HepG2 (cell line): ENCODE results near the gene UCP3. TPM values are rescaled to one million over a fixed set of nuclear protein-coding genes. Genes with fewer than 3 reads are reported as not detected.

Experiments used
- ARNT2 ChIP-seq: sonication (generic); formaldehyde crosslinking; IDR thresholded peaks from 2 replicates; pipeline ENCODE4 v1.8.0; 2022; ENCODE audit warnings: mild to moderate bottlenecking, low read depth, missing genetic modification reagents, moderate library complexity
- BRD4 ChIP-seq: sonication (generic); formaldehyde crosslinking; IDR thresholded peaks from 2 replicates; pipeline ENCODE4 v1.4.0; 2020; ENCODE audit warnings: missing genetic modification reagents
- CEBPG ChIP-seq: IDR thresholded peaks from 2 replicates; pipeline ENCODE4 v1.6.1; 2016
- NFKB2 ChIP-seq: sonication (generic); formaldehyde crosslinking; IDR thresholded peaks from 2 replicates; pipeline ENCODE4 v1.4.0; 2020; ENCODE audit warnings: missing genetic modification reagents, borderline replicate concordance
- PCBP2 ChIP-seq: fragments of 200-400 bp; formaldehyde crosslinking; optimal IDR thresholded peaks from 2 replicates; pipeline ENCODE3; 2018; ENCODE audit warnings: low read length, low read depth; ENCODE audit not compliant: poor library complexity, severe bottlenecking
- POLR2AphosphoS5 ChIP-seq: IDR thresholded peaks from 2 replicates; pipeline ENCODE4 v1.6.1; 2012; ENCODE audit warnings: low read depth, low read length
- XBP1 ChIP-seq: sonication (generic); formaldehyde crosslinking; IDR thresholded peaks from 2 replicates; pipeline ENCODE4 v1.5.0; 2020; ENCODE audit warnings: missing genetic modification reagents
- ZKSCAN8 ChIP-seq: IDR thresholded peaks from 2 replicates; pipeline ENCODE4 v1.6.1; 2016; ENCODE audit warnings: borderline replicate concordance, missing genetic modification reagents, missing compliant biosample characterization
- ZNF12 ChIP-seq: sonication (generic); formaldehyde crosslinking; IDR thresholded peaks from 2 replicates; pipeline ENCODE4 v1.5.0; 2020; ENCODE audit warnings: missing genetic modification reagents
- ZNF44 ChIP-seq: sonication (generic); formaldehyde crosslinking; IDR thresholded peaks from 2 replicates; pipeline ENCODE4 v1.5.1; 2020; ENCODE audit warnings: mild to moderate bottlenecking, missing genetic modification reagents
- ZNF83 ChIP-seq: sonication (generic); formaldehyde crosslinking; IDR thresholded peaks from 2 replicates; pipeline ENCODE4 v1.4.0; 2020; ENCODE audit warnings: missing genetic modification reagents, mild to moderate bottlenecking, borderline replicate concordance
- ZSCAN25 ChIP-seq: sonication (generic); formaldehyde crosslinking; IDR thresholded peaks from 2 replicates; pipeline ENCODE4 v1.8.0; 2022; ENCODE audit warnings: mild to moderate bottlenecking, missing genetic modification reagents
- ZSCAN9 ChIP-seq: IDR thresholded peaks from 2 replicates; pipeline ENCODE4 v1.6.1; 2016; ENCODE audit warnings: borderline replicate concordance
- polyA plus RNA-seq, 8 experiments: library from polyadenylated mRNA; depleted of rRNA in 3 of 8; stranded (reverse) in 7 of 8; unstranded in 1 of 8; fragments of >200 nt; fragmentation: Illumina TruSeq in 4 of 8; extraction: Trizol in 4 of 8; gene quantifications; 2 replicates each; pipeline versions ENCODE4 v1.2.1 to v1.2.3, GENCODE V29; 2011 to 2016; ENCODE audit warnings: low read depth in 4 of 8, missing spikeins in 1 of 8, mixed read lengths in 1 of 8; ENCODE audit not compliant: insufficient read depth in 1 of 8
- total RNA-seq, 5 experiments: library from RNA; depleted of rRNA; stranded (reverse); fragments of >200 nt; fragmentation: Illumina TruSeq; extraction: Trizol; gene quantifications; 2 replicates each; pipeline ENCODE4 v1.2.3, GENCODE V29; 2016; ENCODE audit warnings: low read depth in 1 of 5
- TF ChIP-seq, protein P1 (sequence below): IDR thresholded peaks from 2 replicates; pipeline ENCODE4 v1.6.1; 2016; ENCODE audit warnings: missing genetic modification reagents, missing compliant biosample characterization
- TF ChIP-seq, protein P2 (sequence below): fragments of 450-650 bp; IDR thresholded peaks from 2 replicates; pipeline ENCODE4 v1.6.1; 2017
- TF ChIP-seq, protein P3 (sequence below): sonication (generic); formaldehyde crosslinking; conservative IDR thresholded peaks from 2 replicates; pipeline ENCODE4 v1.4.0; 2020; ENCODE audit warnings: missing genetic modification reagents
- TF ChIP-seq, protein P4 (sequence below): sonication (generic); formaldehyde crosslinking; IDR thresholded peaks from 2 replicates; pipeline ENCODE4 v1.9.0; 2021; ENCODE audit warnings: missing genetic modification reagents, mild to moderate bottlenecking, borderline replicate concordance
- TF ChIP-seq, protein P5 (sequence below): sonication (generic); formaldehyde crosslinking; IDR thresholded peaks from 2 replicates; pipeline ENCODE4 v1.5.0; 2020; ENCODE audit warnings: missing genetic modification reagents, mild to moderate bottlenecking, borderline replicate concordance
- TF ChIP-seq, protein P6 (sequence below): sonication (generic); formaldehyde crosslinking; IDR thresholded peaks from 2 replicates; pipeline ENCODE4 v1.4.0; 2020; ENCODE audit warnings: missing genetic modification reagents

Gene UCP3
- total and polyA plus RNA-seq, 2 of the 13 experiments (the other 11 are each of a cell fraction or from before 2014, with no cell fraction given): 0.37 TPM; not detected in 1

DNA sequence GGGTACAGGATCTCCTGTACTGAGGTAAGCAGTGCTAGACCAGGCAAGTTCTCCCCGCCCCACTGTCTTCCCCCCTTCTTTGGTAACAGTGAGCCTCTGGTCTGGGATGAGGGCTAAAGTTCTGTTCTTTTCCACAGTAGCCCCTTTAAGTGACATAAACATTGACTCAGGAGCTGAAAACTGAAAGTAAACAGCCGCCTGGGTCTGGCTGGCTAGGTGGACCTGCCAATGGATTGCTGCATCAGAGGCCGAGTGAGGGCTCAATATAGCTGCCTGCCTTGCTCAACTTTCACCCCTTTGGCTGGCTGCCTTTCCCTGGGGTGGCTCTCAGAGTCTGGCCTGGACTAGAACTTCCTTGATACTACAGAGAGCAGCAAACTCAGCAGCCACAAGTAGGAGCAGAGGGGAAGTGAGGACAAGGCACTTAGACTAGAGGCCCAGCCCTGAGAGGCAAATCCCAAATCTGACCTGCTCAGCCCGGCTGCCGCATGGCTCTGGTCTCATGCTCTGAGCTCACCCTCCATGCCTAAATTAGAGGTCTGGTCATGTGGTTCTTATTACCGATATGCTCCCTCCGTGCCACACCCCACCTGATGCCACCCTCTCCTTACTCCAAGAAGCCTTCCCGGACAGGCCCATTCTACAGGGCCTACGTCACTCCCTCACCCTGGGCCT, 9.6 kb upstream of the UCP3 start (continued):
- TF ChIP-seq, protein P1, sequence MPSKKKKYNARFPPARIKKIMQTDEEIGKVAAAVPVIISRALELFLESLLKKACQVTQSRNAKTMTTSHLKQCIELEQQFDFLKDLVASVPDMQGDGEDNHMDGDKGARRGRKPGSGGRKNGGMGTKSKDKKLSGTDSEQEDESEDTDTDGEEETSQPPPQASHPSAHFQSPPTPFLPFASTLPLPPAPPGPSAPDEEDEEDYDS (CRISPR knock-in tag): peak; percentile 21; the same call in 1 of the 2 replicates
- TF ChIP-seq ZKSCAN8 (CRISPR knock-in tag) (peak; percentile 32; the same call in 1 of the 2 replicates), POLR2AphosphoS5 (peak; percentile 52), PCBP2 (no peak), ZNF83 (CRISPR knock-in tag) (no peak), BRD4 (CRISPR knock-in tag) (no peak), XBP1 (CRISPR knock-in tag) (no peak), ZSCAN25 (CRISPR knock-in tag) (0 out of 2 replicates have a peak, but pooled peaks have one; percentile 25), ZNF44 (CRISPR knock-in tag) (no peak), CEBPG (peak; percentile 79), NFKB2 (CRISPR knock-in tag) (no peak; the same call in 1 of the 2 replicates), ZNF12 (CRISPR knock-in tag) (no peak), ARNT2 (no peak), ZSCAN9 (CRISPR knock-in tag) (no peak)
- TF ChIP-seq, protein P2, sequence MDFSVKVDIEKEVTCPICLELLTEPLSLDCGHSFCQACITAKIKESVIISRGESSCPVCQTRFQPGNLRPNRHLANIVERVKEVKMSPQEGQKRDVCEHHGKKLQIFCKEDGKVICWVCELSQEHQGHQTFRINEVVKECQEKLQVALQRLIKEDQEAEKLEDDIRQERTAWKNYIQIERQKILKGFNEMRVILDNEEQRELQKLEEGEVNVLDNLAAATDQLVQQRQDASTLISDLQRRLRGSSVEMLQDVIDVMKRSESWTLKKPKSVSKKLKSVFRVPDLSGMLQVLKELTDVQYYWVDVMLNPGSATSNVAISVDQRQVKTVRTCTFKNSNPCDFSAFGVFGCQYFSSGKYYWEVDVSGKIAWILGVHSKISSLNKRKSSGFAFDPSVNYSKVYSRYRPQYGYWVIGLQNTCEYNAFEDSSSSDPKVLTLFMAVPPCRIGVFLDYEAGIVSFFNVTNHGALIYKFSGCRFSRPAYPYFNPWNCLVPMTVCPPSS: no peak
- TF ChIP-seq, protein P3, sequence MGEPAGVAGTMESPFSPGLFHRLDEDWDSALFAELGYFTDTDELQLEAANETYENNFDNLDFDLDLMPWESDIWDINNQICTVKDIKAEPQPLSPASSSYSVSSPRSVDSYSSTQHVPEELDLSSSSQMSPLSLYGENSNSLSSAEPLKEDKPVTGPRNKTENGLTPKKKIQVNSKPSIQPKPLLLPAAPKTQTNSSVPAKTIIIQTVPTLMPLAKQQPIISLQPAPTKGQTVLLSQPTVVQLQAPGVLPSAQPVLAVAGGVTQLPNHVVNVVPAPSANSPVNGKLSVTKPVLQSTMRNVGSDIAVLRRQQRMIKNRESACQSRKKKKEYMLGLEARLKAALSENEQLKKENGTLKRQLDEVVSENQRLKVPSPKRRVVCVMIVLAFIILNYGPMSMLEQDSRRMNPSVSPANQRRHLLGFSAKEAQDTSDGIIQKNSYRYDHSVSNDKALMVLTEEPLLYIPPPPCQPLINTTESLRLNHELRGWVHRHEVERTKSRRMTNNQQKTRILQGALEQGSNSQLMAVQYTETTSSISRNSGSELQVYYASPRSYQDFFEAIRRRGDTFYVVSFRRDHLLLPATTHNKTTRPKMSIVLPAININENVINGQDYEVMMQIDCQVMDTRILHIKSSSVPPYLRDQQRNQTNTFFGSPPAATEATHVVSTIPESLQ (CRISPR knock-in tag): no peak
- TF ChIP-seq, protein P4, sequence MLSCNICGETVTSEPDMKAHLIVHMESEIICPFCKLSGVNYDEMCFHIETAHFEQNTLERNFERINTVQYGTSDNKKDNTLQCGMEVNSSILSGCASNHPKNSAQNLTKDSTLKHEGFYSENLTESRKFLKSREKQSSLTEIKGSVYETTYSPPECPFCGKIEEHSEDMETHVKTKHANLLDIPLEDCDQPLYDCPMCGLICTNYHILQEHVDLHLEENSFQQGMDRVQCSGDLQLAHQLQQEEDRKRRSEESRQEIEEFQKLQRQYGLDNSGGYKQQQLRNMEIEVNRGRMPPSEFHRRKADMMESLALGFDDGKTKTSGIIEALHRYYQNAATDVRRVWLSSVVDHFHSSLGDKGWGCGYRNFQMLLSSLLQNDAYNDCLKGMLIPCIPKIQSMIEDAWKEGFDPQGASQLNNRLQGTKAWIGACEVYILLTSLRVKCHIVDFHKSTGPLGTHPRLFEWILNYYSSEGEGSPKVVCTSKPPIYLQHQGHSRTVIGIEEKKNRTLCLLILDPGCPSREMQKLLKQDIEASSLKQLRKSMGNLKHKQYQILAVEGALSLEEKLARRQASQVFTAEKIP (CRISPR knock-in tag): no peak
- TF ChIP-seq, protein P5, sequence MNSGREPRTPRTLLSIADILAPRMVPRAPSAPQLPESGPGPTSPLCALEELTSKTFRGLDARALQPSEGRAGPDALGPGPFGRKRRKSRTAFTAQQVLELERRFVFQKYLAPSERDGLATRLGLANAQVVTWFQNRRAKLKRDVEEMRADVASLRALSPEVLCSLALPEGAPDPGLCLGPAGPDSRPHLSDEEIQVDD: no peak
- TF ChIP-seq, protein P6, sequence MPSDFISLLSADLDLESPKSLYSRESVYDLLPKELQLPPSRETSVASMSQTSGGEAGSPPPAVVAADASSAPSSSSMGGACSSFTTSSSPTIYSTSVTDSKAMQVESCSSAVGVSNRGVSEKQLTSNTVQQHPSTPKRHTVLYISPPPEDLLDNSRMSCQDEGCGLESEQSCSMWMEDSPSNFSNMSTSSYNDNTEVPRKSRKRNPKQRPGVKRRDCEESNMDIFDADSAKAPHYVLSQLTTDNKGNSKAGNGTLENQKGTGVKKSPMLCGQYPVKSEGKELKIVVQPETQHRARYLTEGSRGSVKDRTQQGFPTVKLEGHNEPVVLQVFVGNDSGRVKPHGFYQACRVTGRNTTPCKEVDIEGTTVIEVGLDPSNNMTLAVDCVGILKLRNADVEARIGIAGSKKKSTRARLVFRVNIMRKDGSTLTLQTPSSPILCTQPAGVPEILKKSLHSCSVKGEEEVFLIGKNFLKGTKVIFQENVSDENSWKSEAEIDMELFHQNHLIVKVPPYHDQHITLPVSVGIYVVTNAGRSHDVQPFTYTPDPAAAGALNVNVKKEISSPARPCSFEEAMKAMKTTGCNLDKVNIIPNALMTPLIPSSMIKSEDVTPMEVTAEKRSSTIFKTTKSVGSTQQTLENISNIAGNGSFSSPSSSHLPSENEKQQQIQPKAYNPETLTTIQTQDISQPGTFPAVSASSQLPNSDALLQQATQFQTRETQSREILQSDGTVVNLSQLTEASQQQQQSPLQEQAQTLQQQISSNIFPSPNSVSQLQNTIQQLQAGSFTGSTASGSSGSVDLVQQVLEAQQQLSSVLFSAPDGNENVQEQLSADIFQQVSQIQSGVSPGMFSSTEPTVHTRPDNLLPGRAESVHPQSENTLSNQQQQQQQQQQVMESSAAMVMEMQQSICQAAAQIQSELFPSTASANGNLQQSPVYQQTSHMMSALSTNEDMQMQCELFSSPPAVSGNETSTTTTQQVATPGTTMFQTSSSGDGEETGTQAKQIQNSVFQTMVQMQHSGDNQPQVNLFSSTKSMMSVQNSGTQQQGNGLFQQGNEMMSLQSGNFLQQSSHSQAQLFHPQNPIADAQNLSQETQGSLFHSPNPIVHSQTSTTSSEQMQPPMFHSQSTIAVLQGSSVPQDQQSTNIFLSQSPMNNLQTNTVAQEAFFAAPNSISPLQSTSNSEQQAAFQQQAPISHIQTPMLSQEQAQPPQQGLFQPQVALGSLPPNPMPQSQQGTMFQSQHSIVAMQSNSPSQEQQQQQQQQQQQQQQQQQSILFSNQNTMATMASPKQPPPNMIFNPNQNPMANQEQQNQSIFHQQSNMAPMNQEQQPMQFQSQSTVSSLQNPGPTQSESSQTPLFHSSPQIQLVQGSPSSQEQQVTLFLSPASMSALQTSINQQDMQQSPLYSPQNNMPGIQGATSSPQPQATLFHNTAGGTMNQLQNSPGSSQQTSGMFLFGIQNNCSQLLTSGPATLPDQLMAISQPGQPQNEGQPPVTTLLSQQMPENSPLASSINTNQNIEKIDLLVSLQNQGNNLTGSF (CRISPR knock-in tag): peak; percentile 26; the same call in 1 of the 2 replicates
